ENCODE data around the gene AGO1. TPM values are rescaled to one million over a fixed set of nuclear protein-coding genes. Genes with fewer than 3 reads are reported as not detected.

AGO1 gene
- total and polyA plus RNA-seq, 2 of the 13 experiments (the other 11 are each of a cell fraction or from before 2014, with no cell fraction given): 9.2 to 18.6 TPM

DNA sequence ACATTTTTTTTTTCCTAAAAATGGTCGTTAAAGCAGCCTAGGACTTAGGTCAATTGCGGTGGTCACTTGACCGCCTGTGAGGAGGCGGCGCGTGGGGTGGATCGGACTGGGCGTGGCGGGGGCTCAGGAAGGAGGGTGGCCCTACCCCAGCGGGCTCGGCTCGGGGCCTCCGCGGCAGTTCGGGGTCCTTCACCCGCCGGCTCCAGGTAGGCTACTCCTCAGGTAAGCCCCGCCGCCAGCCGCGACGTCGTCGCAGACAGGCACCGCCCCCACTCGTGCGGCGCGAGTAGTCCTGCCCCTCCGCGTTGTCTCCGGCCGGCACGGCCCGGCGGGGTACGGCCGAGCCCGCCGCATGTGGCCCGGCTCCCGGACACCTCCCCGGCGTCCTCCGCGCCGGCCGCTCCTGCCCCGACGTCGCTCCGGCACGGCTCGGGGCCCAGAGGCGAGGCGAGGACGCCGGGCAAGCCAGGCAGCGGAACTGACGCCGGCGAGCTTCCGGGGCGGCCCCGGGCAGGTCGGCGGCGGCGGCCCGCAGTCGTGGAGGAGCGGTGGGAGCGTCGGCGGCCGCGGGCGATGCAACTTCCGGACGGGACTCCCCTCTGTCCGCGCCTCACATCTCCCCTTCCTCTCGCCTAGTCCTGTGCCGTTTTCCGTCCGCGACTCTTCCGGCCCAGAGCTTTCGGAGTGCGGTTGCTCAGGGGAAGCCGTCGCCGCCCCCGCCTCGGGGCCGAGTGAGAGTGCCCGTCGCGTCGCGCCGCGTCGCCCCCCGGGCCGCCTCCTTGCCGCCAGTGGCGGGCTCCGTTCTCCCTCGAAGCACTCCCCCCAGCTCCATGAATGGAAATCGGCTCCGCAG, 47.8 kb downstream of the AGO1 start, which contains the start of gene AGO3 (continued):
- TF ChIP-seq ARID5B (CRISPR knock-in tag; IDR thresholded peaks at IDR 0.05) (peak; percentile 26), STAT5B (CRISPR knock-in tag; IDR thresholded peaks at IDR 0.05) (no peak), NR2C2 (CRISPR knock-in tag; IDR thresholded peaks at IDR 0.05; ENCODE audit: borderline replicate concordance) (peak; percentile 71), XBP1 (CRISPR knock-in tag; IDR thresholded peaks at IDR 0.05) (no peak), U2AF2 (IDR thresholded peaks at IDR 0.05; ENCODE audit: low read depth, low read length) (no peak), ZNF709 (CRISPR knock-in tag; IDR thresholded peaks at IDR 0.05) (peak; percentile 87), ASH2L (IDR thresholded peaks at IDR 0.05; ENCODE audit: insufficient read length, low read depth, low read length) (peak; percentile 95), JARID2 (CRISPR knock-in tag; IDR thresholded peaks at IDR 0.05; ENCODE audit: insufficient replicate concordance) (no peak), ZNF569 (CRISPR knock-in tag; IDR thresholded peaks at IDR 0.05; ENCODE audit: borderline replicate concordance) (no peak), SOX5 (CRISPR knock-in tag; IDR thresholded peaks at IDR 0.05; ENCODE audit: borderline replicate concordance) (peak; percentile 28; the same call in 1 of the 2 replicates), ZNF329 (CRISPR knock-in tag; IDR thresholded peaks at IDR 0.05; ENCODE audit: low read depth) (peak; percentile 79; the same call in 1 of the 2 replicates), ZNF550 (CRISPR knock-in tag; IDR thresholded peaks at IDR 0.05; ENCODE audit: borderline replicate concordance) (no peak), ZKSCAN1 (IDR thresholded peaks at IDR 0.05; ENCODE audit: low read length) (no peak), KMT2A (CRISPR knock-in tag; IDR thresholded peaks at IDR 0.05) (peak; percentile 93), HNRNPUL1 (IDR thresholded peaks at IDR 0.05; ENCODE audit: low read depth, low read length) (no peak), CHCHD3 (CRISPR knock-in tag; IDR thresholded peaks at IDR 0.05) (peak; percentile 74; the same call in 1 of the 2 replicates), CHD4 (IDR thresholded peaks at IDR 0.05; ENCODE audit: borderline replicate concordance, low read length) (no peak), MXI1 (IDR thresholded peaks at IDR 0.05; ENCODE audit: borderline replicate concordance, low read depth, low read length) (peak; percentile 59; the same call in 1 of the 3 replicates), MAF1 (CRISPR knock-in tag; IDR thresholded peaks at IDR 0.05; ENCODE audit: borderline replicate concordance) (no peak), HIVEP1 (CRISPR knock-in tag; IDR thresholded peaks at IDR 0.05) (no peak), ZNF24 (IDR thresholded peaks at IDR 0.05) (0 out of 2 replicates have a peak, but pooled peaks have one; percentile 38), RXRB (CRISPR knock-in tag; IDR thresholded peaks at IDR 0.05; ENCODE audit: borderline replicate concordance) (peak; percentile 28; the same call in 1 of the 2 replicates), ATF1 (CRISPR knock-in tag; IDR thresholded peaks at IDR 0.05) (no peak)
- TF ChIP-seq, protein P1, sequence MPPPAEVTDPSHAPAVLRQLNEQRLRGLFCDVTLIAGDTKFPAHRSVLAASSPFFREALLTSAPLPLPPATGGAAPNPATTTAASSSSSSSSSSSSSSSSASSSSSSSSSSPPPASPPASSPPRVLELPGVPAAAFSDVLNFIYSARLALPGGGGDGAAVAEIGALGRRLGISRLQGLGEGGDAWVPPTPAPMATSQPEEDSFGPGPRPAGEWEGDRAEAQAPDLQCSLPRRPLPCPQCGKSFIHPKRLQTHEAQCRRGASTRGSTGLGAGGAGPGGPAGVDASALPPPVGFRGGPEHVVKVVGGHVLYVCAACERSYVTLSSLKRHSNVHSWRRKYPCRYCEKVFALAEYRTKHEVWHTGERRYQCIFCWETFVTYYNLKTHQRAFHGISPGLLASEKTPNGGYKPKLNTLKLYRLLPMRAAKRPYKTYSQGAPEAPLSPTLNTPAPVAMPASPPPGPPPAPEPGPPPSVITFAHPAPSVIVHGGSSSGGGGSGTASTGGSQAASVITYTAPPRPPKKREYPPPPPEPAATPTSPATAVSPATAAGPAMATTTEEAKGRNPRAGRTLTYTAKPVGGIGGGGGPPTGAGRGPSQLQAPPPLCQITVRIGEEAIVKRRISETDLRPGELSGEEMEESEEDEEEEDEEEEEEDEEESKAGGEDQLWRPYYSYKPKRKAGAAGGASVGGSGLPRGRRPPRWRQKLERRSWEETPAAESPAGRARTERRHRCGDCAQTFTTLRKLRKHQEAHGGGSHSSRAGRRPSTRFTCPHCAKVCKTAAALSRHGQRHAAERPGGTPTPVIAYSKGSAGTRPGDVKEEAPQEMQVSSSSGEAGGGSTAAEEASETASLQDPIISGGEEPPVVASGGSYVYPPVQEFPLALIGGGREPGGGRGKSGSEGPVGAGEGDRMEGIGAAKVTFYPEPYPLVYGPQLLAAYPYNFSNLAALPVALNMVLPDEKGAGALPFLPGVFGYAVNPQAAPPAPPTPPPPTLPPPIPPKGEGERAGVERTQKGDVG (CRISPR knock-in tag; IDR thresholded peaks at IDR 0.05; ENCODE audit: borderline replicate concordance): no peak
